Subcutaneous adipose tissue (tissue), 4 donors: Measurements from ENCODE around the gene ARFIP1. TPM values are rescaled to one million over a fixed set of nuclear protein-coding genes. Genes with fewer than 3 reads are reported as not detected.

ENCODE experiments used
- CTCF ChIP-seq: fragments of 450-650 bp; IDR thresholded peaks from one replicate; pipeline ENCODE4 v1.5.1; 2016; ENCODE audit warnings: low read depth, mild to moderate bottlenecking, control low read depth, antibody characterized with exemption, moderate library complexity
- total RNA-seq, 4 donors: library from RNA; depleted of rRNA; stranded (reverse); fragments of >200 nt; gene quantifications; one replicate each; pipeline ENCODE4 v1.1.0, GENCODE V29; 2016

ARFIP1 gene
- total RNA-seq, 4 donors from 2014 or later = 17.7 to 31.8 (median 27.3) TPM

GRCh38 chr4:152824561-152824960 lies 44.8 kb downstream of the ARFIP1 start:
- no peak for TF ChIP-seq CTCF

- no peak for TF ChIP-seq CTCF
Observed at GRCh38 chr4:152825336-152825735, 45.6 kb downstream of the ARFIP1 start.

- TF ChIP-seq CTCF = no peak
Observed at GRCh38 chr4:152828122-152828521, 48.4 kb downstream of the ARFIP1 start.

GRCh38 chr4:152831416-152831815 lies 51.7 kb downstream of the ARFIP1 start:
- no peak for TF ChIP-seq CTCF

- no peak for TF ChIP-seq CTCF
Observed at GRCh38 chr4:152836936-152837335, 57.2 kb downstream of the ARFIP1 start.

GRCh38 chr4:152843481-152844090 lies 63.8 kb downstream of the ARFIP1 start:
- no peak for TF ChIP-seq CTCF

GRCh38 chr4:152847376-152847775 lies 67.6 kb downstream of the ARFIP1 start:
- TF ChIP-seq CTCF = no peak
